Lower leg skin (tissue), 3 donors: ENCODE data around the gene FOXA1.

Experiments
- CTCF ChIP-seq, 3 donors: fragments of 450-650 bp; IDR thresholded peaks; one replicate each; pipeline ENCODE4 v1.5.1; 2016; ENCODE audit warnings: antibody characterized with exemption in 3 of 3, mild to moderate bottlenecking in 3 of 3, moderate library complexity in 2 of 3
- POLR2A ChIP-seq, 2 donors: fragments of 450-650 bp; IDR thresholded peaks; one replicate each; pipeline ENCODE4 v1.6.1; 2016 to 2017; ENCODE audit warnings: antibody characterized with exemption in 2 of 2, mild to moderate bottlenecking in 1 of 2, moderate library complexity in 1 of 2

GRCh38 chr14:37584211-37585100 lies 10.6 kb downstream of the FOXA1 start:
- TF ChIP-seq POLR2A (IDR thresholded peaks at IDR 0.05) = no peak
- TF ChIP-seq CTCF (IDR thresholded peaks at IDR 0.05) = no peak
